Measurements from ENCODE around the gene MYO10.

MYO10 gene

DNA sequence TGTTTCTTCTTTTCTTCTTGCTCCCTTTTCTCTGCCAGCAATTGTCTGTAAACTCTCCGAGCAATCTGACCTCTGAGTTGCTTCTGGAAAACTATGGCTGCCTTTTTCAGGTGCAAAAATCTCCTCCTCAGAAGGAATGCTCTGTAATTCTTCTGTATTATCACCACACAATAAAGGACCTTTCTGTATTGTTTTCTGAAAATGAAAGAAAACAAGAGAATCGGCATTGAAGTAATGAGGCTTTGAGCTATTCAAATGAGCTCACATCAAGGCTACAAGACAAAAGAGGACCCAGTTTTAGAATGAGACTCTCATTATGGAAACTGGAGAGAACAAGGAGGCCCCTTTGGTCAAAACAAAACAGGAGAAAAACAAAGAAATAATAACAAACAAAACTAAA, 233.1 kb downstream of the MYO10 start:
- Histone ChIP-seq H3K4me1 (no peaks in the 10 kb centered on the region), H3K9ac (no peak overlapping the region), H3K36me3 (ENCODE audit: control insufficient read depth, insufficient read depth, low read length) (no peaks in the 10 kb centered on the region), H3K4me3 (ENCODE audit: low read depth, low read length) (no peak overlapping the region), H3K27ac (no peak overlapping the region), H3K4me2 (ENCODE audit: low read length) (no peak overlapping the region), H3K9me3 (ENCODE audit: control insufficient read depth, low read length) (no peaks in the 10 kb centered on the region), H2AFZ (peak overlapping the region; percentile 61), H3K27me3 (ENCODE audit: control insufficient read depth, insufficient read depth, low read length) (no peaks in the 10 kb centered on the region), H3K79me2 (no peaks in the 10 kb centered on the region)
- TF ChIP-seq, protein P1, sequence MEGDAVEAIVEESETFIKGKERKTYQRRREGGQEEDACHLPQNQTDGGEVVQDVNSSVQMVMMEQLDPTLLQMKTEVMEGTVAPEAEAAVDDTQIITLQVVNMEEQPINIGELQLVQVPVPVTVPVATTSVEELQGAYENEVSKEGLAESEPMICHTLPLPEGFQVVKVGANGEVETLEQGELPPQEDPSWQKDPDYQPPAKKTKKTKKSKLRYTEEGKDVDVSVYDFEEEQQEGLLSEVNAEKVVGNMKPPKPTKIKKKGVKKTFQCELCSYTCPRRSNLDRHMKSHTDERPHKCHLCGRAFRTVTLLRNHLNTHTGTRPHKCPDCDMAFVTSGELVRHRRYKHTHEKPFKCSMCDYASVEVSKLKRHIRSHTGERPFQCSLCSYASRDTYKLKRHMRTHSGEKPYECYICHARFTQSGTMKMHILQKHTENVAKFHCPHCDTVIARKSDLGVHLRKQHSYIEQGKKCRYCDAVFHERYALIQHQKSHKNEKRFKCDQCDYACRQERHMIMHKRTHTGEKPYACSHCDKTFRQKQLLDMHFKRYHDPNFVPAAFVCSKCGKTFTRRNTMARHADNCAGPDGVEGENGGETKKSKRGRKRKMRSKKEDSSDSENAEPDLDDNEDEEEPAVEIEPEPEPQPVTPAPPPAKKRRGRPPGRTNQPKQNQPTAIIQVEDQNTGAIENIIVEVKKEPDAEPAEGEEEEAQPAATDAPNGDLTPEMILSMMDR (IDR thresholded peaks at IDR 0.05): no peak

DNA sequence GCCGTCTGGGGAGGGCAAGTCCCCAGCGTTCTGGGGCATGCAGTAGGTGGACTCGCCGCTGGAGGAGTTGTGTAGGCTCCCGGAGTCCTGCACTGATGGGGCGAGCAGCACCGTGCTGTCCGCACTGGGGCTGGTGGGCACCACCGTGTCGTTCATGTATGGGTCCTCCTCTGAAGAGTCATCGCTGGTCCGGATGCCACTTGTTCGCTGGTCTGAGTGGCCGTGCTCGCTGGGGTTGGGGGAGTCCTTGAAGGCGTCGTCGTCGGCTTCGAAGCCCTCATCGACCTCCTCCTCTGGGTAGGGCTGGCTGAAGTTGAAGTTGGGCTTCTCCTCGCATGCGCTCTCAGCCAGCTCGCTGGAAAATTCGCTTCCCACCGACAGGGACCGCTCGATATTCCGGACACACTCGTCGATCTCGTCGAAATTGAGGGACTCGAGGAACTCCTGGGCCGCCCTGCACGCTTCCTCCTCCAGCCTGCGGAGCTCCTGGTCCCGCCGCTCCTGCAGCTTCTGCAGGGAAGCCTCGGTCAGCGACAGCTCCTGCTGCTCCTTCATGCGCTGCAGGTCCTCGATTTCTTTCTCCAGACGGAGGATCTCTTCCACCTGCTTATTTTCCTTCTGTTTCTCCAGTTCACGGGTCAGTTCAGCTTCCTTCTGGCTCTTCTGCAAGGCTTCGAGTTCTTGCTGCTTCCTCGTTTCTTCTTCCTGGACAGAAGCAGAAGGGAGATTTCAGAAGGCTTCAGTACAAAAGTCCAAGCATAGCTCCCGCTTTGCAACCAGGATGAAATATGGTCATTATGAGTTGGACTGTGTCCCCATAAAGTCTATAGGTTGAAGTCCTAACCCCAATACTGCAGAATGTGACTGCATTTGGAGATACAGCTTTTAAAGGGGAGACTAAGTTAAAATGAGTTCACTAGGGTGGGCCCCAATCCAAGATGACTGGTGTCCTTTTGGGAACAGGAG, 234.7 kb downstream of the MYO10 start:
- Histone ChIP-seq H3K27me3 (ENCODE audit: control insufficient read depth, insufficient read depth, low read length) (no peaks in the 10 kb centered on the region), H3K9ac (no peak overlapping the region), H3K9me3 (ENCODE audit: control insufficient read depth, low read length) (no peaks in the 10 kb centered on the region), H2AFZ (no peak overlapping the region), H3K4me2 (ENCODE audit: low read length) (no peak overlapping the region), H3K79me2 (no peaks in the 10 kb centered on the region), H3K27ac (no peak overlapping the region), H3K4me3 (ENCODE audit: low read depth, low read length) (no peak overlapping the region), H3K4me1 (no peaks in the 10 kb centered on the region), H3K36me3 (ENCODE audit: control insufficient read depth, insufficient read depth, low read length) (no peaks in the 10 kb centered on the region)
- TF ChIP-seq, protein P1 (IDR thresholded peaks at IDR 0.05): no peak

DNA sequence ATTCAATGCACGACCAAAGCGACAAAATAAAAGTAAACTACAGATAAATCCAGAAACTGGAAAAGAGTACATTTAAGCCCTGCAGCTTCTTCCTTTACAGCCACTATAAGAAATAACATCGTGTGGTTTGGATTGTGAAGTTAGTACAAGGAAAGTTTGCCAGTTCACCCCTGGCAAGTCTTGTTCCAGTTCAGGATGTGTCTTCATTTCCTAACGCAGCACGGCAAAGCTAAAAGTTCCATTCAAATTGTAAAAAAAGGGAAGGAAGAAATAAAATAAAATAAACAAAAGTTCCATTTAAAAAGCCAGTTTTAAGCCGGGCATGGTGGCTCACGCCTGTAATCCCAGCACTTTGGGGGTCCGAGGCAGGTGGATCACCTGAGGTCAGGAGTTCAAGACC, 236.0 kb downstream of the MYO10 start:
- Histone ChIP-seq H3K36me3 (ENCODE audit: control insufficient read depth, insufficient read depth, low read length) (no peaks in the 10 kb centered on the region), H3K4me1 (no peaks in the 10 kb centered on the region), H3K27ac (no peak overlapping the region), H3K4me3 (ENCODE audit: low read depth, low read length) (no peak overlapping the region), H2AFZ (no peak overlapping the region), H3K9me3 (ENCODE audit: control insufficient read depth, low read length) (no peaks in the 10 kb centered on the region), H3K9ac (no peak overlapping the region), H3K79me2 (no peaks in the 10 kb centered on the region), H3K27me3 (ENCODE audit: control insufficient read depth, insufficient read depth, low read length) (no peaks in the 10 kb centered on the region), H3K4me2 (ENCODE audit: low read length) (no peak overlapping the region)
- TF ChIP-seq, protein P1 (IDR thresholded peaks at IDR 0.05): no peak

DNA sequence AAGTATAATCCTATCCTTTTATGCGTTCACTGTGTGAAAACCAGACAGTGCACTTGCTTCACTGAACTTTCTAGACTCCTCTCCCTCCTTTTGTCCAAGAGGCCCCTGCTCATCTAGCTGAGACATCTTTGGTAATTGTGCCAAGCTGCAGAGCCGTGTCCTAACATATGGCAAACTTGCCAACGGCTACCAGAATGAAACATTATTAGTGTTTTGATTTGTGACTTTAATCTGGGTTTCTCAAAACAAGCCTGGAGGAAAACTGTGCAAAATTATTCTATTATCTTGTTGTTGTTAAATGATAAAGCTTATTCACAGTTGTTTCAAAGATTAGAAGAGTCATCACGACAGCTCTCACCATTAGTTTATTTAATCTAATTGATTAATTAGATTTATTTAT, 240.3 kb downstream of the MYO10 start:
- TF ChIP-seq, protein P1 (IDR thresholded peaks at IDR 0.05): no peak
- Histone ChIP-seq H3K4me1 (no peaks in the 10 kb centered on the region), H3K27me3 (ENCODE audit: control insufficient read depth, insufficient read depth, low read length) (no peaks in the 10 kb centered on the region), H3K79me2 (no peaks in the 10 kb centered on the region), H3K9ac (no peak overlapping the region), H2AFZ (no peak overlapping the region), H3K36me3 (ENCODE audit: control insufficient read depth, insufficient read depth, low read length) (no peaks in the 10 kb centered on the region), H3K4me3 (ENCODE audit: low read depth, low read length) (no peak overlapping the region), H3K27ac (no peak overlapping the region), H3K4me2 (ENCODE audit: low read length) (no peak overlapping the region), H3K9me3 (ENCODE audit: control insufficient read depth, low read length) (no peaks in the 10 kb centered on the region)

DNA sequence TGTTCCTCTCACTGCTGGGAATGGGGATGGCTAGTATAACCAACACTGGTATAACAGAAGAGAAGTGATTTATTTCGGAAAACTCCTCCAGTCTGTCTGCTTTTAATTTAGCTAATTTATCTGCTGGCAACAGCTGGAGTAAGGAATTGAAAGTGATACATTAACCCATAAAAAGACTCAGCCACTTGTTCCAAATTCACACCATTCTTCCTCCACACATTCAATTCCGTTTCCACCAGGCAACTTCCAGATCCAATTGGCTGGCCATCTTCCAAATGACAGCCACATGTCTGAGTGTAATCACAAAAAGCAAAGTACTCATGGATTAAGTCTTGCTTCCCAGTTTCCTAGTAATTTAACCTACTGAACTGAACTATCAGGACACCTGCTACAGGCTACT, 242.2 kb downstream of the MYO10 start:
- Histone ChIP-seq H3K4me2 (ENCODE audit: low read length) (no peak overlapping the region), H3K4me3 (ENCODE audit: low read depth, low read length) (no peak overlapping the region), H3K36me3 (ENCODE audit: control insufficient read depth, insufficient read depth, low read length) (no peaks in the 10 kb centered on the region), H2AFZ (no peak overlapping the region), H3K4me1 (no peaks in the 10 kb centered on the region), H3K27me3 (ENCODE audit: control insufficient read depth, insufficient read depth, low read length) (no peaks in the 10 kb centered on the region), H3K79me2 (no peaks in the 10 kb centered on the region), H3K27ac (no peak overlapping the region), H3K9me3 (ENCODE audit: control insufficient read depth, low read length) (no peaks in the 10 kb centered on the region), H3K9ac (no peak overlapping the region)
- TF ChIP-seq, protein P1 (IDR thresholded peaks at IDR 0.05): no peak
